Measurements from ENCODE around the gene RABGAP1L. TPM values are rescaled to one million over a fixed set of nuclear protein-coding genes. Genes with fewer than 3 reads are reported as not detected.
"Not testable (repeated sequence)": the region's sequence is repeated elsewhere in the genome, so short reads cannot be mapped to it uniquely, and the experiment has no call there.

Gene RABGAP1L
- total RNA-seq, 1 donor: 28.3 TPM

GRCh38 chr1:174153085-174153824 is 6.1 kb upstream of the RABGAP1L start:
- DNase-seq (ENCODE audit: low read depth in 2 of 3, low spot score in 2 of 3): no peak

DNA sequence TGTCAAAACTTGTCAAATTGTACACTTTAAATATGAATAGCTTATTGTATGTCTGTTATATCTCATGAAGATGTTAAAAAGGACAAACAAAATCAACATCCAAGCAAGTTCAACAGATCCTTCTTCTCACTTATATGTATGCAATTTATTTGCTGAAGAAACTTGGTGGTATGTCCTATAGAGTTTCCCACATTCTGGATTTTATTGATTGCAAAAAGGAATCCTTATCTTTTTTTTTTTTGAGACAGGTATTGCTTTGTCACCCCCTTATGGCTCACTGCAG is 5.6 kb upstream of the RABGAP1L start:
- no peak for DNase-seq (ENCODE audit: low read depth in 2 of 3, low spot score in 2 of 3)

DNA sequence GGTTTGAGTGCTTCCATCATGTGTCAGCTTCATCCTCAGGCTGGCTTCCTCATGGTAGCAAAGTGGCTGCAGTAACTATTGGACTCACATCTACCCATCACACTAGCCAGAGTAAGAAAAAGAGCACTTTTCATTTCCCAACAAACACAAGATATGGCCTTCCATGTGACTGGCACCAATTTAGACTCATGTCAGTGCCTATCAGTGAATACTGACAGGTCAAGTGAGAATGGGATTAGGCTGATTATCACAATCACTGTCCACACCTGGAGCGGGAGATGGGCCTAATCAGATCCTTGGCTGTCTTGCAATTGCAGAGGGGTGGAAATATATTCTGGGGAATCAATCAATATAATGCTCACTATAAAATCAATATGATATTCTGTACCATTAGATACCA is 2.9 kb upstream of the RABGAP1L start:
- DNase-seq (ENCODE audit: low read depth in 2 of 3, low spot score in 2 of 3): no peak

GRCh38 chr1:174157157-174157806 is 2.0 kb upstream of the RABGAP1L start:
- no peak for DNase-seq (ENCODE audit: low read depth in 2 of 3, low spot score in 2 of 3)

- DNase-seq (ENCODE audit: low read depth in 2 of 3, low spot score in 2 of 3): peak in 1 of 3 donors; percentile 41
These were observed 511 bp upstream of the RABGAP1L start for GRCh38 chr1:174158767-174159251.

DNA sequence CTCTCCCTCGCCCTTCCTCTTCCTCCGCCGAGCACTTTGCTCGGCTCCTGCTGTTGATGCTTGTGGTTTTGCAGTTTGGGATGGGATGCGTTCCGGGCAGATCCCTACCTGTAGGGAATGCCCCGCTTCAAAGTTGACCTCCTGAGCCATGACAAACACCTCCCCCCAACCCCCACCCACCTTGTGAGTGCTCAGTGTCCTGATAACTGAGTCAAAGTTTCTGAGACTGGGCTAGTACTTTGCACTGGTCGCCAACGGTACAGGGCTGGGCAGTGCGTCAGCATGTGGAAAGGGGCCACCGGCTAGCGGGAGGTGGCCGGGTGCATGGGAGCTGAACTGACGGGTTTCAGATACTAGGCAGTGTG is 771 bp downstream of the RABGAP1L start:
- DNase-seq (ENCODE audit: low read depth in 2 of 3, low spot score in 2 of 3): peak in 1 of 3 donors; percentile 17

- DNase-seq (ENCODE audit: low read depth in 2 of 3, low spot score in 2 of 3): no peak
These were observed 1.3 kb downstream of the RABGAP1L start for GRCh38 chr1:174160603-174161002.

GRCh38 chr1:174161813-174162212 is 2.5 kb downstream of the RABGAP1L start:
- DNase-seq (ENCODE audit: low read depth in 2 of 3, low spot score in 2 of 3): no peak

- no peak for DNase-seq (ENCODE audit: low read depth in 2 of 3, low spot score in 2 of 3)
These were observed 5.5 kb downstream of the RABGAP1L start for GRCh38 chr1:174164826-174165225.

DNA sequence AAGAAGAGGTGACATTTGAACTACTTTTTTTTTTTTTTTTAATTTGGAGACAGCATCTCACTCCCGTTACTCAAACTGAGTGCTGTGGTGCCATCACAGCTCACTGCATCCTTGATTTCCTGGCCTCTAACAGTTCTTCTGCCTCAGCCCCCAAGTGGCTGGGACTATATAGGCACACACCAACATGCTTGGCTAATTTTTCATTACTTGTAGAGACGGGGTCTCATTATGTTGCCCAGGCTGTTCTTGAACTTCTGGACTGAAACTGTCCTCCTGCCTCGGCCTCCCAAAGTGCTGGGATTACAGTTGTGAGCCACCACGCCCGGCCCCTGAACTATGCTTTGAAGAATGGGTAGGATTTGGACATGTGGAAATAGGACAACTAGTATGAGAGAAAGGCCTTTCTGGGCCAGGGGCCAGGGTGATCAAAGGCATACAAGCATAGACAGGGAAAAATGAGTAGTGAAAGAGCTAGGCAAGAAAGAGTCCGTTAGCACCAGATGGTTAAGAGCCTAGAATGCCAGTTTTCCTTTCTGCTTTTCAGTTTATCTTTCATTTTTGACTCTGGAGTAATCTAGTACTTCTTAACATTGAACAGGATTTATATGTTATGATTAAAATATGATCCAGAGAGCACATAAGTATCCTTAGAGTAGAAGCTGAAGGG is 6.3 kb downstream of the RABGAP1L start:
- no peak for DNase-seq (ENCODE audit: low read depth in 2 of 3, low spot score in 2 of 3)

GRCh38 chr1:174166530-174167264 is 7.4 kb downstream of the RABGAP1L start:
- DNase-seq (ENCODE audit: low read depth in 2 of 3, low spot score in 2 of 3): no peak

DNA sequence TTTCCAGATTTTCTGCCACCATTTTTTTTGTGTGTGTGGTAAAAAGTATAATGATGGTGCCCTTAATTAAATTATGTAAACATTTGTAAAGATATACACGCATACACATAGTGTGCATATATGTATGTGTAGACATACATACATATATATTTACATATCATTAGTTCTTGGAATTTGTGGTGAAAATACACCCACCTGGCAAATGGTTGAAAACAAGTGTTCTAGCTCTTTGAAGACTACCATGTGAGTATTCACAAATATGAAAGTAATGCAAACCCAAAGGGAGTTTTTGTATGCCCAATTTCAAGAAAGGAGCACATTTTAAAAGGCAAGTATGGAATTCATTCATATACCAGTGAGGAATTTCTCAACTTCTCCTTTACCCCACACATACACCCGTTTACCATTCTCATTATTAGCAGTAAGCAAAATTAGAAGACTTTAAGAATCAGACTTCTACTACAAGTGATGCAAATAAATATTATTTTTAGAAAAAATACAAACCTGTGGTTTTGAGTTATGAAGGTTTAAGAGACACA is 8.0 kb downstream of the RABGAP1L start:
- DNase-seq (ENCODE audit: low read depth in 2 of 3, low spot score in 2 of 3): no peak

DNA sequence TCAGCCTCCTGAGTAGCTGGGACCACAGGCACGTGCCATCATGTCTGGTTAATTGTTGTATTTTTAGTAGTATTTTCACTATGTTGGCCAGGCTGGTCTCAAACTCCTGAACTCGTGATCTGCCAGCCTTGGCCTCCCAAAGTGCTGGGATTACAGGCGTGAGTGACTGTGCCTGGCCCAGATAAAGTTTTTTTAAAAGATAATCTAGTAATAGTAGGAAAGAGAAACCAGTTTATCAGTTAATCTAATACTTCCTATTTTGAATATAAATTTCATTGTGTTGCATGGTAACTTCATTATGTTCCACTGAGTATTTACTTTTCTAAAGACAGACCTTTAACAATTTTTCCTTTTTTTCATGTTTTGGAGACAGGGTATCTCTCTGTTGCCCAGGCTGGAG is 10.0 kb downstream of the RABGAP1L start:
- DNase-seq (ENCODE audit: low read depth in 2 of 3, low spot score in 2 of 3): no peak

DNA sequence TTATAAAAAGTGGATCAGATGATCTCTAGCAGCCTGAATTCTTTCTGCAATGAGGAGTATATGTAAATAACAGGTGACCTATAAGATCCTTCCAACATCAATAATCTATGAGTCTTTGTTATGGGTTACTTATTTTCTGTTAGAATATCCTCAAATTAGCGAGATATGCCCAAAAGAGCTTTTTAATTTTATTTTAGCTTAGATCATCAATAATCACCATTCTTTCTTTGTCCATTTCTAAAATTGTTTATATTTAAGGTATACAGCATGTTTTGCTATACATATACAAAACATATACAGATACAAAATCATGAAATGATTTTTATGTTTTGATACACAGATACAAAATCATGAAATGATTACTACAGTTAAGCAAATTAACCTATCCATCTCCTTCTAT is 11.8 kb downstream of the RABGAP1L start:
- no peak for DNase-seq (ENCODE audit: low read depth in 2 of 3, low spot score in 2 of 3)

DNA sequence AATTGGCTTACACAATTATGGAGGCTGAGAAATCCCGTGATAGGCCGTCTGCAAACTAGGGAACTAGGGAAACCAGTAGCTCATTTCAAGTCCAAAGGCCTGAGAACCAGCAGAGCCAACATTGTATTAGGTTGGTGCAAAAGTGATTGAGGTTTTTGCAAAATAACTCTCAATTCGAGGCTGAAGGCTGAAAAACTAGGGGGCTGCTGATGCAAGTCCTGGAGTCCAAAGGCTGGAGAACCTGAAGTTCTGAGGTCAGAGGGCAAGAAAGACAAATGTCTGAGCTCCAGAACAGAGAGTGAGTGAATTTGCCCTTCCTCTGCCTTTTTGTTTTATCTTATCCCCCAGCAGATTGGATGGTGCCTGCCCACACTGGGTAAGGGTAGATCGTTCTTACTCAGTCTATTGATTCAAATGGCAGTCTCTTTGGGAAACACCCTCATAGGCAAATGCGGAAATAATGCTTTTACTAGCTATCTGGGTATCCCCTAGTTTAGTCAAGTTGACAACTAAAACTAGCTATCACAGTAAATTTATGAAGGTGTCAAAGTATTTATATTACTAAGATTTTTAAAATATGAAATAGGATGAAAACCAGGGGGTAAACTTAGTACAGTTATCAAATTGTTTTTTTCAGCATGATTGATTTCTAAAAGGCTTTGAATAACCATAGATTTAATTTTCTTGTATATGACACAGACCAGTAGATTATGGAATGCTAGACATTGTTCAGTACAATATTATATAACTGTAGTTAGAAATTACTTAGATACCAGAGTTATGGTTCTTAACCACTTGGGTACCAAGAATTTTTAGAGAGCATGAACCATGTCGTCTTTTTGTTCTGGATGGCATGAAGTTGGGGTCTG is 15.4 kb downstream of the RABGAP1L start:
- DNase-seq (ENCODE audit: low read depth in 2 of 3, low spot score in 2 of 3): no peak

DNA sequence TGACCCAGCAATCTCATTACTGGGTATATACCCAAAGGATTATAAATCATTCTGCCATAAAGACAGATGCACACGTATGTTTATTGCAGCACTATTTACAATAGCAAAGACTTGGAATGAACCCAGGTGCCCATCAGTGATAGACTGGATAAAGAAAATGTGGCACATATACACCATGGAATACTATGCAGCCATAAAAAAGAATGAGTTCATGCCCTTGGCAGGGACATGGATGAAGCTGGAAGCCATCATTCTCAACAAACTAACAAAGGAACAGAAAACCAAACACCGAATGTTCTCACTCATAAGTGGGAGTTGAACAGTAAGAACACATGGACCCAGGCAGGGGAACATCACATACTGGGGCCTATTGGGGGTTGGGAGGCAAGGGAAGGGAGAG is 19.1 kb downstream of the RABGAP1L start:
- not testable (repeated sequence) for DNase-seq (ENCODE audit: low read depth in 2 of 3, low spot score in 2 of 3)

- DNase-seq (ENCODE audit: low read depth in 2 of 3, low spot score in 2 of 3): peak in 1 of 3 donors; percentile 8
These were observed 30.2 kb downstream of the RABGAP1L start for GRCh38 chr1:174189428-174190062.

DNA sequence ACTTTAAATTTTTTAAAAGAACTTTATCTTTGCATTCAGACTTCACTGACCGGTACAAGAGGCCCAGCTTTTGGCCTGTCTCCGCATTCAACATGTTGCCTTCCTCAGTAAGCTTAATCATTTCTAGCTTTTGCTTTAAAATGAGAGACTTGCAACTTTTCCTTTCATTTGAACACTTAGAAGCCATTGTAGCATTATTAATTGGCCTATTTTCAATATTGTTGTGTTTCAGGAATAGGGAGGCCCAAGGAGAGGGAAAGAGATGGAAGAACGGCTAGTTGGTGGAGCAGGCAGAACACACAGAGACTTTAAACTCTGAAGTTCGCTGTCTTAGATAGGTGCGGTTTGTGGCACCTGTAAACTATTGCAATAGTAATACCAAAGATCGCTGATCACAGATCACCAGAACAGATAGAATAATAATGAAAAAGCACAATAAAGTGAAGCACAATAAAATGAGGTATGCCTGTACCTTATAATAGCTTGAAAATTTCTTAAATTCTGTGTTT is 31.4 kb downstream of the RABGAP1L start:
- DNase-seq (ENCODE audit: low read depth in 2 of 3, low spot score in 2 of 3): no peak

DNA sequence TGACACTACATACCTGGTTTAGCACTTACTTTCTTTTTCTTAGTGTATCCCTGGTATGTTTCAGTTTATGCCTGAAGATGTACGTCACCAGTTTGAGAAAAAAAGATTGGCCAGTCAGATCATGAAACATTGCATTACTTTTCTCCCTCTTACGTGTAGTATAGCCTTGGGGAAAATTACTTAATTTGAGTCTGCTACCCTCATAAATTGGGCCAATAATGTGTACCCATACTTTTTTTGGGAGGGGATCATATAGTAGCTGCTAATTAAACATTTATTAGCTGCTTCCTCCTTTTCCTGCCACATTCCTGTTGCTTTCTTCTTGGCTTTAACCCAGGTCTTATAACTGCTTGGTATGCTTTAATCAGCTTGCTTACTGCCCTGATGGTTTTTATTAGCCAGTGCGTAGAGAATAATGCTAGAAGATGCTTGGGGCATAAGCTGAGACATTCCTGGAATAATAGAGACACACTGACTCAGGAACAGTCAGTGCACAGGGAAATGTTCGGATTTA is 32.1 kb downstream of the RABGAP1L start:
- no peak for DNase-seq (ENCODE audit: low read depth in 2 of 3, low spot score in 2 of 3)

Measured in hematopoietic multipotent progenitor cell (in vitro differentiated cells).